IPS-18a (cell line): ENCODE data around the gene CCL1.
"Not testable (repeated sequence)": the region's sequence is repeated elsewhere in the genome, so short reads cannot be mapped to it uniquely, and the experiment has no call there.

Experiments used
- H3K27ac ChIP-seq: one replicate; pipeline ENCODE4 v1.5.1; 2013; ENCODE audit warnings: low read length
- H3K27me3 ChIP-seq: one replicate; pipeline ENCODE4 v1.6.1; 2013; ENCODE audit warnings: mild to moderate bottlenecking, low read length; ENCODE audit not compliant: control insufficient read depth, insufficient read depth
- H3K36me3 ChIP-seq: one replicate; pipeline ENCODE4 v1.6.1; 2013; ENCODE audit warnings: low read depth, low read length; ENCODE audit not compliant: control insufficient read depth
- H3K4me1 ChIP-seq: one replicate; pipeline ENCODE4 v1.6.1; 2013; ENCODE audit warnings: low read depth, low read length; ENCODE audit not compliant: control insufficient read depth
- H3K4me3 ChIP-seq: one replicate; pipeline ENCODE4 v1.5.1; 2013; ENCODE audit warnings: low read length
- H3K9ac ChIP-seq: one replicate; pipeline ENCODE4 v1.6.1; 2013; ENCODE audit warnings: mild to moderate bottlenecking, low read length, moderate library complexity
- H3K9me3 ChIP-seq: one replicate; pipeline ENCODE4 v1.6.1; 2013; ENCODE audit warnings: low read depth, low read length; ENCODE audit not compliant: control insufficient read depth

The CCL1 gene

DNA sequence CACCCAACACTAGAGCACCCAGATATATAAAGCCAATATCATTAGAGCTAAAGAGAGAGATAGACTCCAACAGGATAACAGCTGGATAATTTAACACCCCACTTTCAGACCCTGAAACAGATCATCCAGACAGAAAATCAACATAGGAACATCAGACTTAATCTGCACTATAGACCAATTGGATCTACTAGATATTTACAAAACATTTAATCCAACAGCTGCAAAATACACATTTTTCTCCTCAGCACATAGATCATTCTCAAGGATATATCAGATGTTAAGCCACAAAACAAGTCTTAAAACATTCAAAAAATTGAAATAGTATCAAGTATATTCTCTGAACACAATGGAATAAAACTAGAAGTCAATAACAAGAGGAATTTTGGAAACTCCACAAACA is 10.8 kb downstream of the CCL1 start:
- Histone ChIP-seq H3K9ac (no peak overlapping the region), H3K4me3 (no peak overlapping the region), H3K27ac (no peak overlapping the region), H3K4me1 (peaks cover 7% of the 10 kb centered on the region), H3K27me3 (no peaks in the 10 kb centered on the region), H3K36me3 (no peaks in the 10 kb centered on the region), H3K9me3 (no peaks in the 10 kb centered on the region)

- Histone ChIP-seq H3K4me3 (no peak overlapping the region), H3K9ac (no peak overlapping the region), H3K36me3 (no peaks in the 10 kb centered on the region), H3K4me1 (peaks cover 7% of the 10 kb centered on the region), H3K9me3 (no peaks in the 10 kb centered on the region), H3K27ac (no peak overlapping the region), H3K27me3 (no peaks in the 10 kb centered on the region)
Measured at GRCh38 chr17:34351096-34351495, 11.9 kb downstream of the CCL1 start.

GRCh38 chr17:34349751-34350150 is 13.3 kb downstream of the CCL1 start:
- no peak overlapping the region for H3K4me3 ChIP-seq
- H3K9ac ChIP-seq = no peak overlapping the region
- H3K9me3 ChIP-seq = no peaks in the 10 kb centered on the region
- H3K36me3 ChIP-seq = no peaks in the 10 kb centered on the region
- no peaks in the 10 kb centered on the region for H3K27me3 ChIP-seq
- peaks cover 7% of the 10 kb centered on the region for H3K4me1 ChIP-seq
- H3K27ac ChIP-seq = no peak overlapping the region

GRCh38 chr17:34347063-34347462 is 16.0 kb downstream of the CCL1 start:
- Histone ChIP-seq H3K4me1 (peaks cover 7% of the 10 kb centered on the region), H3K27me3 (no peaks in the 10 kb centered on the region), H3K27ac (no peak overlapping the region), H3K9ac (no peak overlapping the region), H3K9me3 (no peaks in the 10 kb centered on the region), H3K36me3 (no peaks in the 10 kb centered on the region), H3K4me3 (no peak overlapping the region)

GRCh38 chr17:34341916-34342315 is 21.1 kb downstream of the CCL1 start:
- Histone ChIP-seq H3K4me1 (no peaks in the 10 kb centered on the region), H3K27me3 (no peaks in the 10 kb centered on the region), H3K9me3 (no peaks in the 10 kb centered on the region), H3K4me3 (no peak overlapping the region), H3K36me3 (no peaks in the 10 kb centered on the region), H3K27ac (no peak overlapping the region), H3K9ac (no peak overlapping the region)

DNA sequence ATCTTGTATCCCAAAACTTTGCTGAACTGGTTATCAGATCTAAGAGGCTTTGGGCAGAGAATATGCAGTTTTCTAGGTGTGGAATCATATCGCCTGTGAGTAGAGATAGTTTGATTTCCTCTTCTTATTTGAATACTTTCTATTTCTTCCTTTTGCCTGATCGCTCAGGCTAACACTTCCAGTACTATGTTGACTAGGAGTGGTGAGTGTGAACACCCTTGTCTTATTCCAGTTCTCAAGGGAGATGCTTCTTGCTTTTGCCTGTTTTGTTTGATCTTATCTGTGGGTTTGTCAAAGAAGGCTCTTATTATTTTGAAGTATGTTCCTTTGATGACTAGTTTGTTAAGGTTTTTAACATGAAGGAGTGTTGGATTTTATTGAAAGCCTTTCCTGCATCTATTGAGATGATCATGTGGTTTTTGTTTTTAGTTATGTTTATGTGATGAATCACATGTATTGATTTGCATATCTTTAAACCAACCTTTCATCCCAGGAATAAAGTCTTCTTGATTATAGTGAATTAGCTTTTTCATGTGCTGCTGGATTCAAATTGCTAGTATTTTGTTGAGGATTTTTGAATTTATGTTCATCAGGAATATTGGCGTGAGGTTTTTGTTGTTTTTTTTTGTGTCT is 23.8 kb downstream of the CCL1 start:
- no peaks in the 10 kb centered on the region for H3K36me3 ChIP-seq
- H3K9ac ChIP-seq = no peak overlapping the region
- no peaks in the 10 kb centered on the region for H3K27me3 ChIP-seq
- no peak overlapping the region for H3K27ac ChIP-seq
- no peak overlapping the region for H3K4me3 ChIP-seq
- H3K4me1 ChIP-seq = no peaks in the 10 kb centered on the region
- no peaks in the 10 kb centered on the region for H3K9me3 ChIP-seq

GRCh38 chr17:34337701-34338100 is 25.3 kb downstream of the CCL1 start:
- Histone ChIP-seq H3K9me3 (no peaks in the 10 kb centered on the region), H3K9ac (no peak overlapping the region)

DNA sequence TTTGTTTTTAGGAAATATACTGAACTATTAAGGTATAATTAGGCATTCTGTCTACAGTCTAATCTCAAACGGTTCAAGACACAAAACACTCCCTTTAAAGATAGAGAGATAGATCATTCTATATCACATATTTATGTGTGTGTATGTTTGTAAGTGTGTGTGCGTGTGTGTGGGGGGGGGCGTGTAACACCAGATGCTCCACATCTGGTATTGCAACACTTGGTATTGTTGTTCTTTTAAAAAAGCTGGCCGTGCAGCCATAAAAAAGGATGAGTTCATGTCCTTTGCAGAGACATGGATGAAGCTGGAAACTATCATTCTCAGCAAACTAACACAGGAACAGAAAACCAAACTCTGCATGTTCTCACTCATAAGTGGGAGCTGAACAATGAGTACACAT is 35.5 kb downstream of the CCL1 start:
- H3K27ac ChIP-seq, H3K4me3 ChIP-seq, H3K36me3 ChIP-seq, H3K4me1 ChIP-seq, H3K9ac ChIP-seq, H3K9me3 ChIP-seq, H3K27me3 ChIP-seq: not testable (repeated sequence)

More at GRCh38 chr17:34337701-34338100, 25.3 kb downstream of the CCL1 start:
- Histone ChIP-seq H3K4me1 (no peaks in the 10 kb centered on the region), H3K4me3 (no peak overlapping the region), H3K27ac (no peak overlapping the region), H3K27me3 (no peaks in the 10 kb centered on the region), H3K36me3 (no peaks in the 10 kb centered on the region)

DNA sequence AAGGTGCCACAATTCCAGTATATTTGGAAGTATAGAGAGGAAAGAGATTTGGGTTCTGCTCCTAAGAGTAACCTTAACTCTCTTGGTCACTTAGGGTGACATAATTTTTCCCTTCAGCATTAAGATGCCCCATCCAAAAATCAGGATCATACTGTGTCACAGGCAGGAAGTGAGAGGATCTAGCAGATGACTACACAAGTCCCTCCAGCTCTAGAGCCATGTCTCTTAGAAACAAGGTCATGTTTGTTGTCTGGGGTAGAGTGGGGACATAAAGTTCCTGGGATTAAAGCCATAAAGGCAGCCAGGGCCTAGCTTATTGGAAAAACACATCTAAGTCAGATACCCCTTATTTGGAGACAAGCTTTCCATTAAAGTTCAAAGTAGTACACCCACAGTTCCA is 41.1 kb downstream of the CCL1 start:
- no peak overlapping the region for H3K9ac ChIP-seq
- H3K4me3 ChIP-seq = no peak overlapping the region
- H3K36me3 ChIP-seq = no peaks in the 10 kb centered on the region
- no peaks in the 10 kb centered on the region for H3K27me3 ChIP-seq
- H3K9me3 ChIP-seq = no peaks in the 10 kb centered on the region
- H3K4me1 ChIP-seq = no peaks in the 10 kb centered on the region
- H3K27ac ChIP-seq = no peak overlapping the region

- Histone ChIP-seq H3K9ac (no peak within 1 kb of the TSS), H3K9me3 (no peaks in the 10 kb centered on the region), H3K27ac (no peak within 1 kb of the TSS), H3K36me3 (no peaks in the 10 kb centered on the region), H3K4me3 (no peak within 1 kb of the TSS), H3K4me1 (no peaks in the 10 kb centered on the region), H3K27me3 (no peaks in the 10 kb centered on the region)
Measured at GRCh38 chr17:34319039-34319483, 44.0 kb downstream of the CCL1 start, which contains the start of gene CCL8. CCL8 (plus strand) TSS chr17:34319435; CDS start chr17:34319502, 67 bp downstream.

DNA sequence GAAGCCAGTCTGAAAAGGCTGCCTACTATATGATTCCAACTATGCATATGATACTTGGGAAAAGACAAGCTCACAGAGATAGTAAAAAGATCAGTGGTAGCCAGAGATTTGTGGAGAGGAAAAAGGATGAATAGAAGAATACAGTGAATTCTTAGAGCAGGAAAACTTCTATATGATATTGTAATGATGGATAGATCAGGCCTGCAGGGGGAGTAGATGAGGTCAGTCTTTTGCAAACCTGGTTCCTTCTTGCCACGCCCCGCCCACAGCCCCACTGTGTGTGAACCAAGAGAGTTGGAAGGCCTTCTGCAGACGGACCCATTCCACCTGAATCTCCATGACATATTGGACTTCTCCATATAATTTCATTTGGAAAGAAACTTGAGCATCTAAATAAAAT is 44.6 kb downstream of the CCL1 start:
- H3K27me3 ChIP-seq = no peaks in the 10 kb centered on the region

GRCh38 chr17:34314279-34314678 is 48.8 kb downstream of the CCL1 start:
- H3K27ac ChIP-seq = no peak overlapping the region
- H3K4me1 ChIP-seq = no peaks in the 10 kb centered on the region
- H3K27me3 ChIP-seq = no peaks in the 10 kb centered on the region

More for the DNA sequence above, 44.6 kb downstream of the CCL1 start:
- H3K9ac ChIP-seq = no peak overlapping the region
- no peak overlapping the region for H3K4me3 ChIP-seq
- H3K36me3 ChIP-seq = no peaks in the 10 kb centered on the region
- no peaks in the 10 kb centered on the region for H3K4me1 ChIP-seq
- no peaks in the 10 kb centered on the region for H3K9me3 ChIP-seq
- no peak overlapping the region for H3K27ac ChIP-seq

More at GRCh38 chr17:34314279-34314678, 48.8 kb downstream of the CCL1 start:
- H3K4me3 ChIP-seq = no peak overlapping the region
- no peaks in the 10 kb centered on the region for H3K9me3 ChIP-seq
- H3K9ac ChIP-seq = no peak overlapping the region
- no peaks in the 10 kb centered on the region for H3K36me3 ChIP-seq
